HFFc6 (cell line): ENCODE measurements around the gene SP100. TPM values are rescaled to one million over a fixed set of nuclear protein-coding genes. Genes with fewer than 3 reads are reported as not detected.

Experiments used
- DNase-seq: peaks from one replicate; pipeline ENCODE4 v3.0.0-alpha.2; 2018
- H3K27ac Mint-ChIP-seq: 2 replicates; pipeline ENCODE4 v1.8.0; 2020; ENCODE audit warnings: mild to moderate bottlenecking, mixed read lengths
- H3K27me3 Mint-ChIP-seq: 2 replicates; pipeline ENCODE4 v1.8.0; 2021; ENCODE audit warnings: mild to moderate bottlenecking, moderate library complexity, mixed read lengths; ENCODE audit not compliant: insufficient read depth
- H3K36me3 Mint-ChIP-seq: 2 replicates; pipeline ENCODE4 v1.8.0; 2021; ENCODE audit warnings: low read depth, mixed read lengths
- H3K4me1 Mint-ChIP-seq: 2 replicates; pipeline ENCODE4 v1.8.0; 2020; ENCODE audit warnings: low read depth, mixed read lengths
- H3K4me3 Mint-ChIP-seq: 2 replicates; pipeline ENCODE4 v1.8.0; 2020; ENCODE audit warnings: mild to moderate bottlenecking, moderate library complexity, mixed read lengths
- H3K9me3 Mint-ChIP-seq: 2 replicates; pipeline ENCODE4 v1.8.0; 2020; ENCODE audit warnings: mild to moderate bottlenecking, mixed read lengths
- total RNA-seq, 6 experiments: library from RNA; stranded (reverse); fragmentation: NEBNext Ultra II Directional; extraction: Animal tissue kit (Norgen Biotek cat#: 25700); gene quantifications; 2 replicates in 1 of 6; 3 replicates in 5 of 6; pipeline ENCODE4 v1.2.3, GENCODE V29; 2021
- TF ChIP-seq, protein P1 (sequence below): fragments of 200-600 bp; sonication (generic); IDR thresholded peaks from 2 replicates; pipeline ENCODE4 v1.5.0; 2021; ENCODE audit warnings: antibody characterized with exemption, mild to moderate bottlenecking

Gene SP100
- total RNA-seq, 6 experiments from 2014 or later = 70.5 to 74.9 (median 72.8) TPM

GRCh38 chr2:230453006-230453405 is 37.0 kb downstream of the SP100 start:
- Mint-ChIP-seq H3K27me3 (no peaks in the 10 kb centered on the region; the same call in 1 of the 2 replicates), H3K9me3 (no peaks in the 10 kb centered on the region), H3K4me1 (no peaks in the 10 kb centered on the region), H3K27ac (no peak overlapping the region), H3K36me3 (peaks cover 85% of the 10 kb centered on the region), H3K4me3 (no peak overlapping the region)
- TF ChIP-seq, protein P1, sequence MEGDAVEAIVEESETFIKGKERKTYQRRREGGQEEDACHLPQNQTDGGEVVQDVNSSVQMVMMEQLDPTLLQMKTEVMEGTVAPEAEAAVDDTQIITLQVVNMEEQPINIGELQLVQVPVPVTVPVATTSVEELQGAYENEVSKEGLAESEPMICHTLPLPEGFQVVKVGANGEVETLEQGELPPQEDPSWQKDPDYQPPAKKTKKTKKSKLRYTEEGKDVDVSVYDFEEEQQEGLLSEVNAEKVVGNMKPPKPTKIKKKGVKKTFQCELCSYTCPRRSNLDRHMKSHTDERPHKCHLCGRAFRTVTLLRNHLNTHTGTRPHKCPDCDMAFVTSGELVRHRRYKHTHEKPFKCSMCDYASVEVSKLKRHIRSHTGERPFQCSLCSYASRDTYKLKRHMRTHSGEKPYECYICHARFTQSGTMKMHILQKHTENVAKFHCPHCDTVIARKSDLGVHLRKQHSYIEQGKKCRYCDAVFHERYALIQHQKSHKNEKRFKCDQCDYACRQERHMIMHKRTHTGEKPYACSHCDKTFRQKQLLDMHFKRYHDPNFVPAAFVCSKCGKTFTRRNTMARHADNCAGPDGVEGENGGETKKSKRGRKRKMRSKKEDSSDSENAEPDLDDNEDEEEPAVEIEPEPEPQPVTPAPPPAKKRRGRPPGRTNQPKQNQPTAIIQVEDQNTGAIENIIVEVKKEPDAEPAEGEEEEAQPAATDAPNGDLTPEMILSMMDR = no peak
- DNase-seq = no peak

DNA sequence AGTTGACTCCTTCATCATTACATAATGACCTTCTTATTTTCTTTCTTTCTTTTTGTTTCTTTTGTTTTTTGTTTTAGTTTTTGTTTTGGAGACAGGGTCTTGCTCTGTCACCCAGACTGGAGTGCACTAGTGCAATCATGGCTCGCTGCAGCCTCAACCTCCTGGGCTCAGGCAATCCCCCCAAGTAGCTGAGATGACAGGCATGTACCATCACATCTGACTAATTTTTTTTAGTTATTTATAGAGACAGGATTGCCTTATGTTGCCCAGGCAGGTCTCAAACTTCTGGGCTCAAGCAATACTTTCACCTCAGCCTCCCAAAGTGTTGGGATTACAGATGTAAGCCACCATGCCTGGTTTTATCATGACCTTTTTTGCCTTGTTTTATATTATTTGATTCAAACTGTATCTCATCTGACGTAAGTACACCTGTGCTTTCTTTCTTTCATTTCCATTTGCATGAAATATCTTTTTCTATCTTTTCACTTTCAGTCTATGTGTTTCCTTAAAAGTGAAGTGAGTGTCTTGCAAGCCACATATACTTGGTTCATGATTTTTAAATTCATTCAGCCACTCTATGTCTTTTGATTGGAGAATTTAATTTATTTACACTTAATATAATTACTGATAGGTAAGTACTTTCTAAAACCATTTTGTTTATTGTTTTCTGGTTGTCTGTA is 39.1 kb downstream of the SP100 start:
- Mint-ChIP-seq H3K4me3 (no peak overlapping the region), H3K27me3 (no peaks in the 10 kb centered on the region; the same call in 1 of the 2 replicates), H3K9me3 (no peaks in the 10 kb centered on the region), H3K4me1 (no peaks in the 10 kb centered on the region), H3K36me3 (peaks cover 89% of the 10 kb centered on the region), H3K27ac (no peak overlapping the region)
- no peak for DNase-seq
- TF ChIP-seq, protein P1 = no peak

GRCh38 chr2:230457073-230457768 is 41.2 kb downstream of the SP100 start:
- H3K36me3 Mint-ChIP-seq = peaks cover 81% of the 10 kb centered on the region
- H3K9me3 Mint-ChIP-seq = no peaks in the 10 kb centered on the region
- H3K4me1 Mint-ChIP-seq = no peaks in the 10 kb centered on the region
- TF ChIP-seq, protein P1 = no peak
- DNase-seq = no peak
- no peak overlapping the region for H3K27ac Mint-ChIP-seq
- peaks cover 1% of the 10 kb centered on the region for H3K27me3 Mint-ChIP-seq
- no peak overlapping the region for H3K4me3 Mint-ChIP-seq

DNA sequence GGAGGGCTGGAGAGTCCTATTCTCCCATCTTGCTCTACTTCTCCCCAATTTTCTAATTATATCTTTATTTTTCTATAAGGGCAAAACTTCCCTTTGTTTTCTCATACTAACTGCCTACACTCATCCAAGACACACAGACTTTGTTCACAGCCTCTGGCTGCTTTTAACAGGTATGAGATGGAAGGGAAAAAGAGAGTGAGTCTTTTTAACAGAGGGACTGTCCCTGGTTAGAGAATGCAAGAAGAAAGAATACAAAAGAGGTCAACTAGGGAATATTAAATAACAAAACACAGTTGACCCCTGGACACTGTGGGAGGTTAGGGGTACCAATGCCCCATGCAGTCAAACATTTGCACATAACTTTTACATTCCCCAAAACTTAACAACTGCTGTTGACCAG is 41.8 kb downstream of the SP100 start:
- Mint-ChIP-seq H3K4me1 (no peaks in the 10 kb centered on the region), H3K4me3 (no peak overlapping the region), H3K27ac (no peak overlapping the region), H3K9me3 (no peaks in the 10 kb centered on the region), H3K27me3 (peaks cover 1% of the 10 kb centered on the region), H3K36me3 (peaks cover 81% of the 10 kb centered on the region)
- TF ChIP-seq, protein P1 = no peak
- DNase-seq = no peak

DNA sequence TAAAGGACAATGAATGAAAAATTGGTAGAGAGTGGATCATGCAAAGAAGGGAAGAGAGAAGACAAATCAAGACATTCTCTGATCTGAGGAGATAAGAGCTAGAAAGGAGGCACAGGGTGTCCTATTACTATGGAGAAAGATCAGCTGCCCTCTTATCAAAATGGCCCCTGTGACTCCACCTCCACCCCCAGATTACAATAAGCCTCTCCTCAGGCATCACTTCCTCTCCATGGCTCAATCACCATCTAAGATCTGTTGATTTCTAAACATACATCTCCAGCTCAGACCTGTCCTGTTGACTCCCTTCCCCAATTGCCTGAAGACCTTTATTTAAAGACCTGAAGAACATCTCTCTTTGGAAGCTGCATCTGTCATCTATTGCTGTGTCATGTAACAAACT is 43.2 kb downstream of the SP100 start:
- no peak for DNase-seq
- Mint-ChIP-seq H3K36me3 (peaks cover 77% of the 10 kb centered on the region), H3K27ac (no peak overlapping the region; the same call in 1 of the 2 replicates), H3K4me1 (no peaks in the 10 kb centered on the region), H3K27me3 (peaks cover 2% of the 10 kb centered on the region), H3K9me3 (no peaks in the 10 kb centered on the region), H3K4me3 (no peak overlapping the region)
- TF ChIP-seq, protein P1 = no peak
